Measurements from ENCODE around the gene SRCIN1. TPM values are rescaled to one million over a fixed set of nuclear protein-coding genes. Genes with fewer than 3 reads are reported as not detected.
"Not testable (repeated sequence)": the region's sequence is repeated elsewhere in the genome, so short reads cannot be mapped to it uniquely, and the experiment has no call there.

SRCIN1 gene
- total RNA-seq, 1 donor from 2014 or later, result 6.6 TPM

DNA sequence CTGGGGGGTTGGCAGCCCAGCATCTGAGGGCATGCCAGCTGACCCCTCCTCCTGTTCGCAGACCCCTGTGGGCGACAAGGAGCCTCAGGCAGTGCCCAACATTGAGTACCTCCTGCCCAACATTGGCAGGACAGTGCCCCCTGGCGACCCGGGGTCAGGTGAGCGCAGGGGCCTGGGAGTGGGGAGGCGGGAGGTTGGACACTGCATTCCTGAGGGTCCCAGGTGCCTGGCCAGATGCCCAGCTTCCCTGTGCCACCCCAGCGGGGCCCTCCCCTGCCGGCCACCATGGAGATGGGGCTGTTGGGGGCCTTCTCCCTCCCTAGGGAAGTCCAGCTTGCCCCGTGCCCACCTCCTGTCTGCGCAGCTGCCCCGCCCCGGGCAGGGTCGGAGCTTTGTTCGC is 107.4 kb downstream of the SRCIN1 start:
- Histone ChIP-seq H3K27me3 (ENCODE audit: low read depth) (no peaks in the 10 kb centered on the region), H3K4me1 (no peaks in the 10 kb centered on the region), H3K4me3 (no peak overlapping the region), H3K9me3 (no peaks in the 10 kb centered on the region), H3K36me3 (peaks cover 61% of the 10 kb centered on the region), H3K27ac (no peak overlapping the region)
- ATAC-seq (no peak), DNase-seq (no peak)
- intact Hi-C loops (cut with DNase I), result no loop called here
- TF ChIP-seq, protein P1, sequence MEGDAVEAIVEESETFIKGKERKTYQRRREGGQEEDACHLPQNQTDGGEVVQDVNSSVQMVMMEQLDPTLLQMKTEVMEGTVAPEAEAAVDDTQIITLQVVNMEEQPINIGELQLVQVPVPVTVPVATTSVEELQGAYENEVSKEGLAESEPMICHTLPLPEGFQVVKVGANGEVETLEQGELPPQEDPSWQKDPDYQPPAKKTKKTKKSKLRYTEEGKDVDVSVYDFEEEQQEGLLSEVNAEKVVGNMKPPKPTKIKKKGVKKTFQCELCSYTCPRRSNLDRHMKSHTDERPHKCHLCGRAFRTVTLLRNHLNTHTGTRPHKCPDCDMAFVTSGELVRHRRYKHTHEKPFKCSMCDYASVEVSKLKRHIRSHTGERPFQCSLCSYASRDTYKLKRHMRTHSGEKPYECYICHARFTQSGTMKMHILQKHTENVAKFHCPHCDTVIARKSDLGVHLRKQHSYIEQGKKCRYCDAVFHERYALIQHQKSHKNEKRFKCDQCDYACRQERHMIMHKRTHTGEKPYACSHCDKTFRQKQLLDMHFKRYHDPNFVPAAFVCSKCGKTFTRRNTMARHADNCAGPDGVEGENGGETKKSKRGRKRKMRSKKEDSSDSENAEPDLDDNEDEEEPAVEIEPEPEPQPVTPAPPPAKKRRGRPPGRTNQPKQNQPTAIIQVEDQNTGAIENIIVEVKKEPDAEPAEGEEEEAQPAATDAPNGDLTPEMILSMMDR (IDR thresholded peaks at IDR 0.05), result no peak

DNA sequence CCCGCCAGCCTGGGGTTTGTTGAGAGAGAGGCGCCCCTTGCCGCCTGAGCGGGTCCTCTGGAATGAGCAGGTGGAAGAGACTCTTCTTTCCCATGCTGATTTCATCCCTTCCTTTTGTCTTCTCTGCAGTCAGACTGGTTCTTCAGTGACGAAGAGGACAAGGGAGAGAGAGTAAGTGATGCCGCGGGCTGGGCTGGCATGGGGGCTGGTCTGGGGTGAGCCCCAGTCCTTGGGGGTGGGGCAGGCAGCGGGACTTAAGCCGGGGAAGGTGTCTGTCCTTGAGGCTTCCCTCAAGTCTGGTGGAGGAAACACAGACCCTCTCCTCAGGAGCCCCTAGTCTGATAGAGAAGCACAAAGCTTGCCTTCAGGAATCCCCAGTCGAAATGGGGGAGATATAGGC is 108.1 kb downstream of the SRCIN1 start:
- H3K4me1 ChIP-seq; ATAC-seq; H3K4me3 ChIP-seq; intact Hi-C loops (cut with DNase I); H3K27me3 ChIP-seq (ENCODE audit: low read depth); DNase-seq; H3K27ac ChIP-seq; H3K9me3 ChIP-seq: not testable (repeated sequence)
- H3K36me3 ChIP-seq, result peaks cover 60% of the 10 kb centered on the region

DNA sequence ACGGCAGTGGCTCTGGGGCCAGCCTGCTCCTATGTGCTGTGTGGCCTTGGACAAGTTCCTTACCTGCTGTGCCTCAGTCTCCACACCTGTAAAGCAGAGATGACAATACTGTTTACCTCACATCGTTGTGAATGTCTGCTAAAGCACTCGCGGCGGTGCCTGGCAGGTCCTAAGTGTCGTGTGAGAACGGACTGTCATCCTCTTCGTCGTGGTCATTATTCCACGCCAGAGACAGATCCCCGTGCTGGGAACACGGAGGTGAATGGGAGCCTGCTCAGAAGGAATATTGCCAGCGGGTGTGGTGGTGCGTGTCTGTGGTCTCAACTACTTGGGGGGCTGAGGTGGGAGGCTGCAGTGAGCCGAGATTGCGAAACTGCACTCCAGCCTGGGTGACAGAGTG is 111.6 kb downstream of the SRCIN1 start:
- peaks cover 66% of the 10 kb centered on the region for H3K36me3 ChIP-seq
- ATAC-seq; H3K9me3 ChIP-seq; H3K27ac ChIP-seq; DNase-seq; H3K27me3 ChIP-seq (ENCODE audit: low read depth); H3K4me1 ChIP-seq; H3K4me3 ChIP-seq; intact Hi-C loops (cut with DNase I): not testable (repeated sequence)

DNA sequence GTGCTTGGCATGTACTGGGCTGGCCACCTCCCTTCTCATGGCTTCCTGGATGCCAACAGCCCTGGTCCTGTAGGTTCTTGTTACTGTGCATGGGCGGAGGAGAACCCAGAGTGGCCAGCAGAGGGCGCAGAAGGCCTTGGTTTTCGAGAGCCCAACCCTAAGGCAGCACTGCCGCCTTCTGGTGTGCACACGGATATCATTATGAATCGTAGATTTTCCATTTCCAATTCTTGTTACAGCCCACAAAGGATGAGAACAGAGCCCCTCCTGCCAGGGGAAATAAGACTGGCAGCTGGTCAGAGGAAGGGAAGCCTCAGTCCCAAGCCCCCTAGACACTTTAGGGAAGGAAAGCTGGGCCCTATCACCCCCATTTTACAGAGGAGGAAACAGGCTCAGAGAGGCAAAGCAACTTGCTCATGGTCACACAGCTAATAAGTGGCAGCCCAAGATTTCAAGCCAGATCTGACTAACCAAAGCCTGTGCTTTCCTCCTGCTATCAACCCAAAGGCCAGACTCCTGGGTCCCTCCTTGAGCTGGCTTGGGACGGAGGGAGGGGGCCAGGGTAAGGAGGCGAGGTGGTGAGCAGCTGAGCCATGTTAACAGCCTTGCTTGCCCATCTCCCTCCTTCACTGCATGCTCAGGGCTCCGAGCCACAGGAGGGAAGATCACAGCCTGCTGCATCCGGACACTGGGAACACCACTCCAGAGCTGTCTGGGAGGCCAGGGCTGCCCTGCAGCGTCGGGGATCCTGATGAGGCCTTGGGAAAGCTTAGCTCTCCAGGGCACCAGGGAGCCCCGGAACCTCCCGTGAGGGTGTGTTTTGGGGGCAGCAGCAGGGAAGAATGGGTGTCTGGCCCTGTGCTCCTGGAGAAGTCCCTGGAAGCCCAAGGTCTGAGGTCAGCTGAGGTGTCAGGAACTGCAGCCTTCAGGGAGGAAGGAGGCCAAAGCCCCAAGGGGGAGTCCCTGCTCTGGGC is 113.4 kb downstream of the SRCIN1 start:
- H3K36me3 ChIP-seq, result peaks cover 63% of the 10 kb centered on the region
- H3K27me3 ChIP-seq (ENCODE audit: low read depth); intact Hi-C loops (cut with DNase I); H3K27ac ChIP-seq; H3K4me3 ChIP-seq; H3K9me3 ChIP-seq; H3K4me1 ChIP-seq: not testable (repeated sequence)
- peak; percentile 94 for DNase-seq
- ATAC-seq, result peak in 1 of 2 donors; percentile 82
- TF ChIP-seq, protein P1 (IDR thresholded peaks at IDR 0.05), result peak; percentile 63

DNA sequence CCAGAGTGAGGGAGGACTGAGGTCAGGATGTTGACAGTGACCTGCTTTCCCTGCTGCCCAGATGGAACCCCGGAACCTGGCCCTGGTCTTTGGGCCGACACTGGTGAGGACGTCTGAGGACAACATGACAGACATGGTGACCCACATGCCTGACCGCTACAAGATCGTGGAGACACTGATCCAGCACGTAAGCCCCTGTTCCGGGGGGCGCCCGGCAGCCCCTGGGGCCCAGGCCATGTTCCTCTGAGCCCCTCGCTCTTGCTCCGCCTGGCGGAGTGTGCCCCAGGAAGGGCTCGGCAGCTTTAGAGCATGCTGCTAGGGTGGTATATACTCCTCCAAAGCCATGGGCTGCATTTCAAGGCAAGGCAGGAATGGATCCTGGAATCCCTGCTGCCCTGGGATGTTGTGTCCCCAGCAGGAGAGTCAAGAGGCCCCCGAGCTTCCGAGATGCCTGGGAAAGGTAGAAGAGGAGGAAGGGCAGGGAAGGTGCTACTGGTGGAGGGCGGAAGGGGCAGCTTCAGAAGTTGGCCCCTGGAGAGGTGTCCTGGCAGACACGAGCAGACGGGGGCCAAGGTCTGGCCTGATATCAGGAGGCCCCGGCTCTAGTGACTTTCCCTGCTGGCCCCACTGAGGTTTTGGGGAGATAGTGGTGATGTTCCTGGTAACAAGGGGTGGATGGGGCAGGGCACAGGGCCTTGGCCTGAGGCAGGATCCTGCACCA is 114.2 kb downstream of the SRCIN1 start:
- DNase-seq; H3K27ac ChIP-seq; intact Hi-C loops (cut with DNase I); H3K4me3 ChIP-seq; H3K27me3 ChIP-seq (ENCODE audit: low read depth); H3K9me3 ChIP-seq; H3K4me1 ChIP-seq; ATAC-seq: not testable (repeated sequence)
- H3K36me3 ChIP-seq, result peaks cover 68% of the 10 kb centered on the region

DNA sequence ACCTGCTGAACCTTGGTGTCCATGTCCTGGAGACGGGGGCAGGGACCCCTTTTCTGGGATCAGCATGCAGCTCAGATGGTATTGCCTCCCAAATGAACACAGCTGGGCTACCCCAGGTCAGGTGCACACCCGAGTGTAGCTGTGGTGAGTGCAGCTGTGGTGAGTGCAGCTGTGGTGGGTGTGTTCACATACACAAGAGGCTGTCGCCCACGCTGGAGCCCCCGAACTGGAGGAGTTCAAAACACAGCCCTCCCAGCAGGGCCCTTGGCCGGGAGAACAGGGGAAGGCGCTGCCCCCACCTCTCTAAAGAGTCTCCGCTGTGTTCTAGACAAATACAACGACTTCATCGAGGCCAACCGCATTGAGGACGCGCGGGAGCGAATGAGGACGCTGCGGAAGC is 116.0 kb downstream of the SRCIN1 start:
- H3K4me3 ChIP-seq; DNase-seq; H3K27ac ChIP-seq; ATAC-seq; intact Hi-C loops (cut with DNase I); H3K4me1 ChIP-seq; H3K27me3 ChIP-seq (ENCODE audit: low read depth); H3K9me3 ChIP-seq: not testable (repeated sequence)
- H3K36me3 ChIP-seq, result peaks cover 63% of the 10 kb centered on the region

DNA sequence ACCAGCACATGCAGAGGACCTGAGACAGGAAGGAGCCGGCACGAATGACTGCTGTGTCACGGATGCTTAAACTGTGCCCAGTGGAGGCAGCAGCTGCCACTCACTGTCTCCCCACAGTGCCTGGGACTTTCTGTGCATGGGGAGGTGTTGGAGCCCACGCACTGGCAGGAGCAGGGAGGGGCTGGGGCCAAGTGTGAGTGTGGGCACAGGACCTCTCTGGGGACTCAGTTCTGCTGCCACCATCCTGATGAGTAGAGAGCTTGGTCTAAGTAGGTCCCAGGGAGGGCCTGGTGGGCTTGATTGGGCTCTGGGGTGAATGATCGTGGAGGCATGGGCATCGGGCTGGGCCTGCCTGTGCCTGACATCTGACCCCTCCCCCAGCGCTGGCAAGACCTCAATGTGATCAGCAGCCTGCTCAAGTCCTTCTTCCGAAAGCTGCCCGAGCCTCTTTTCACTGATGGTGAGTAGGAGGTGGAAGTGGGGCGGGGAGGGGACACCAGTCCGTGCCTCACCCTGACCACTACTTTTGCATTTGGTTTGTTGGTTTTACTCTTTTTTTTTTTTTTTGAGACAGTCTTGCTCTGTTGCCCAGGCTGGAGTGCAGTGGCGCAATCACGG is 120.0 kb downstream of the SRCIN1 start:
- peaks cover 47% of the 10 kb centered on the region for H3K36me3 ChIP-seq
- H3K27ac ChIP-seq; DNase-seq; H3K9me3 ChIP-seq; H3K4me1 ChIP-seq; ATAC-seq; H3K4me3 ChIP-seq; intact Hi-C loops (cut with DNase I); H3K27me3 ChIP-seq (ENCODE audit: low read depth): not testable (repeated sequence)
